Glutamatergic neuron (in vitro differentiated cells): ENCODE results near the gene CKS2. TPM values are rescaled to one million over a fixed set of nuclear protein-coding genes. Genes with fewer than 3 reads are reported as not detected.

Experiments used
- DNase-seq: peaks from one replicate; pipeline ENCODE4 v3.0.0; 2022
- H3K27ac Mint-ChIP-seq: one replicate; pipeline ENCODE4 v1.8.0; 2020; ENCODE audit warnings: mild to moderate bottlenecking, mixed read lengths, inconsistent platforms; ENCODE audit not compliant: unreplicated experiment
- H3K27me3 Mint-ChIP-seq: one replicate; pipeline ENCODE4 v1.8.0; 2020; ENCODE audit warnings: mild to moderate bottlenecking, moderate library complexity, mixed read lengths, inconsistent platforms; ENCODE audit not compliant: unreplicated experiment
- H3K36me3 Mint-ChIP-seq: one replicate; pipeline ENCODE4 v1.8.0; 2020; ENCODE audit warnings: mild to moderate bottlenecking, mixed read lengths, inconsistent platforms; ENCODE audit not compliant: unreplicated experiment
- H3K4me1 Mint-ChIP-seq: one replicate; pipeline ENCODE4 v1.8.0; 2020; ENCODE audit warnings: mild to moderate bottlenecking, low read depth, mixed read lengths, inconsistent platforms; ENCODE audit not compliant: unreplicated experiment
- H3K4me3 Mint-ChIP-seq: one replicate; pipeline ENCODE4 v1.8.0; 2020; ENCODE audit warnings: mild to moderate bottlenecking, mixed read lengths, inconsistent platforms; ENCODE audit not compliant: unreplicated experiment
- H3K9me3 Mint-ChIP-seq: one replicate; pipeline ENCODE4 v1.8.0; 2020; ENCODE audit warnings: mild to moderate bottlenecking, moderate library complexity, mixed read lengths, inconsistent platforms; ENCODE audit not compliant: unreplicated experiment
- total RNA-seq: library from RNA; stranded (reverse); fragmentation: NEBNext Ultra II Directional; extraction: Animal tissue kit (Norgen Biotek cat#: 25700); gene quantifications from one replicate; pipeline ENCODE4 v1.2.1, GENCODE V29; 2021; ENCODE audit not compliant: unreplicated experiment
- TF ChIP-seq, protein P1 (sequence below): fragments of 200-600 bp; sonication (generic); IDR thresholded peaks from one replicate; pipeline ENCODE4 v1.5.0; 2021; ENCODE audit not compliant: partially characterized antibody, unreplicated experiment

CKS2 gene
- total RNA-seq, 1 donor from 2014 or later = 48.7 TPM

DNA sequence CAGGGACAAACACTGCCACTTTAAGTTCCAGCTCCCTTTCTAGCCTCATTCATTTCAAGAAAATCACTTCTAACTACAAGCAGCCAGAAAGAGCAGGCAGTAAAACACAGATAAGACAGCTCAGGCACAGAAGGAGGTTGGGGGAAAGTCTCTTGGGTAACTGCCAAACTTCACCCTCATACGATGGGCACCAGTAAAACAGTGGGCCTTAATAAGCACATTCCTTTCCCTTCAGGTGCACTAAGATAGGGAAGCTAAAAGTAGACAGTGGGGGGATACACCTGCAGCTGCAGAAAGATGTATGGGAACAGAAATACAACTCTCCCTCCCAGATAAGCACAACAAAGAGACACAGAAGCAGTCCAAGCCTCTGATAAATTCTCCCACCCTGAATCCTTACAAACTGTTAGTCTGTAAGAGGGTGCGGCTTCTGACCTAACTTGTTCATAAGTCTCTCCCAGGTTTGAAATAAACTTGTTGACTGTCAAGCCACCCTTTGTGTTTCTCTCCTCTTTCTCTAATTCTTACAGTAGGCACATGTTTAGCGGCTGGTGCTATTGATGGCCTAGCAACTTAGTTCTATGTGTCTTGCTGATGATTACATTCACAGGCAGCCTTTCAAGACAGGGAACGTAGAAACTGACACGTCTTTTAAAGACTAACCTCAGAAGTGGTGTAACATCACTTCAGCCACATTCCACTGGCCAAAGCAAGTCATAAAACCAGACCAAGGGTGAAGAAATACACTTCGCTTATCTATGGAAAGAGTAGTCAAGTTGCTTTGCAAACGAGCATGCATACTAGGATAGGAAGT is 6.8 kb upstream of the CKS2 start:
- no peak for DNase-seq
- no peaks in the 10 kb centered on the region for H3K36me3 Mint-ChIP-seq
- H3K9me3 Mint-ChIP-seq = no peaks in the 10 kb centered on the region
- no peak overlapping the region for H3K27ac Mint-ChIP-seq
- H3K4me1 Mint-ChIP-seq = no peaks in the 10 kb centered on the region
- H3K27me3 Mint-ChIP-seq = no peaks in the 10 kb centered on the region
- TF ChIP-seq, protein P1, sequence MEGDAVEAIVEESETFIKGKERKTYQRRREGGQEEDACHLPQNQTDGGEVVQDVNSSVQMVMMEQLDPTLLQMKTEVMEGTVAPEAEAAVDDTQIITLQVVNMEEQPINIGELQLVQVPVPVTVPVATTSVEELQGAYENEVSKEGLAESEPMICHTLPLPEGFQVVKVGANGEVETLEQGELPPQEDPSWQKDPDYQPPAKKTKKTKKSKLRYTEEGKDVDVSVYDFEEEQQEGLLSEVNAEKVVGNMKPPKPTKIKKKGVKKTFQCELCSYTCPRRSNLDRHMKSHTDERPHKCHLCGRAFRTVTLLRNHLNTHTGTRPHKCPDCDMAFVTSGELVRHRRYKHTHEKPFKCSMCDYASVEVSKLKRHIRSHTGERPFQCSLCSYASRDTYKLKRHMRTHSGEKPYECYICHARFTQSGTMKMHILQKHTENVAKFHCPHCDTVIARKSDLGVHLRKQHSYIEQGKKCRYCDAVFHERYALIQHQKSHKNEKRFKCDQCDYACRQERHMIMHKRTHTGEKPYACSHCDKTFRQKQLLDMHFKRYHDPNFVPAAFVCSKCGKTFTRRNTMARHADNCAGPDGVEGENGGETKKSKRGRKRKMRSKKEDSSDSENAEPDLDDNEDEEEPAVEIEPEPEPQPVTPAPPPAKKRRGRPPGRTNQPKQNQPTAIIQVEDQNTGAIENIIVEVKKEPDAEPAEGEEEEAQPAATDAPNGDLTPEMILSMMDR = no peak
- no peak overlapping the region for H3K4me3 Mint-ChIP-seq

DNA sequence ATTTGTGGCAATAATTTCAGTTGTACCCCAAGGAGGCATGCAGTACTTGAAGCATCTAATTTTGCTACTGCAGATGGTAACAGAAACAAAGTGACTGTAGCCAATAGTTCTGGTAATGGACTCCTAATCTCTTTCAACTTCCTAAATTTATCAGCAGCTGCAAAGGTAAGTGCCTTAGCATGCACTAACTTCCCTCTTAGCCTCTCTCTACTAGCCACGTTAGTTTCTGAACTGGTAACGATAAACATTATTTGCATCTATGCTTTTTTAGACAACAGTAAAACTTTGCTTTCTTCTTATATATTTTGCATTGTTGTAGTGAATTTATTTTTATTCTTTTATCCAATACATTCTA is 6.2 kb upstream of the CKS2 start:
- H3K27ac Mint-ChIP-seq = no peak overlapping the region
- H3K4me1 Mint-ChIP-seq = no peaks in the 10 kb centered on the region

DNA sequence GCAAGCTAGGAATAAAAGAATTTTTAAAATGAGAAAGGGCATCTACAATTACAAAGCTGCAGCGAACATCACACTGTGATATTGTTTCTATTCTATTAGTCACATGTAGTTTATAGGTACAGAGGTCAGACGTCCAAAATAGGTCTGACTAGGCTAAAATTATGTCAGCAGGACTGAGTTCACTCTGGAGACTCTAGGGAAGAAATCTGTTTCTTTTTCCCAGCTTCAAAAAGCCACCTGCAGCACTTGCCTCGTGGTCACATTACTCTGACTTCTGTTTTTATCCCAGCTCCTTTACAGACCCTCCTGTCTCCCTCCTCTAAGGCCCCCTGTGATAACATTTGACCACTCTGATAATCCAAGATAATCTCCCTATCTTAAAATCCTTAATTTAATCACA is 5.1 kb upstream of the CKS2 start:
- DNase-seq = no peak
- no peaks in the 10 kb centered on the region for H3K4me1 Mint-ChIP-seq

More for the DNA sequence above, 6.2 kb upstream of the CKS2 start:
- Mint-ChIP-seq H3K27me3 (peaks cover under 1% of the 10 kb centered on the region), H3K36me3 (no peaks in the 10 kb centered on the region), H3K4me3 (no peak overlapping the region), H3K9me3 (no peaks in the 10 kb centered on the region)
- no peak for DNase-seq
- TF ChIP-seq, protein P1 = no peak

DNA sequence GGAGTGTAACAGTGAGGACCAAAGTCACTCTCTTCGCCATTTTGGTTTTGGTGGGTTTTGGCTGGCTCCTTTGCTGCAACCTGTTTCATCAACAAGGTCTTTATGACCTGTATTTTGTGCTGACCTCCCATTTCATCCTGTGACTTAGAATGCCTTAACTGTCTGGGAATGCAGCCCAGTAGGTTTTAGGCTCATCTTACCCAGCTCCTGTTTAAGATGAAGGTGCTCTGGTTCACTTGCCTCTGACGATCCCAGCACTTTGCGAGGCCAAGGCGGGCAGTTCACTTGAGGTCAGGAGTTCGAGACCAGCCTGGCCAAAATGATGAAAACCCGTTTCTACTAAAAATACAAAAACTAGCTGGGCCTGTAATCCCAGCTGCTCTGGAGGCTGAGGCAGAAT is 1.8 kb upstream of the CKS2 start:
- H3K27me3 Mint-ChIP-seq = peaks cover 12% of the 10 kb centered on the region
- no peak overlapping the region for H3K27ac Mint-ChIP-seq
- DNase-seq = no peak
- no peaks in the 10 kb centered on the region for H3K36me3 Mint-ChIP-seq
- H3K4me1 Mint-ChIP-seq = peaks cover 6% of the 10 kb centered on the region
- TF ChIP-seq, protein P1 = no peak
- H3K9me3 Mint-ChIP-seq = peaks cover 8% of the 10 kb centered on the region
- H3K4me3 Mint-ChIP-seq = peak overlapping the region; percentile 95

More for the DNA sequence above, 5.1 kb upstream of the CKS2 start:
- Mint-ChIP-seq H3K4me3 (no peak overlapping the region), H3K27ac (no peak overlapping the region), H3K27me3 (peaks cover 6% of the 10 kb centered on the region), H3K9me3 (peaks cover 4% of the 10 kb centered on the region), H3K36me3 (no peaks in the 10 kb centered on the region)
- TF ChIP-seq, protein P1 = no peak
